Measurements from ENCODE around the gene KIAA0319L.

The KIAA0319L gene

GRCh38 chr1:35546614-35547013 lies 10.6 kb downstream of the KIAA0319L start:
- TF ChIP-seq GATA2 (IDR thresholded peaks at IDR 0.05; ENCODE audit: low read depth, low read length) (no peak), GATA3 (IDR thresholded peaks at IDR 0.05; ENCODE audit: low read depth, low read length) (no peak)

DNA sequence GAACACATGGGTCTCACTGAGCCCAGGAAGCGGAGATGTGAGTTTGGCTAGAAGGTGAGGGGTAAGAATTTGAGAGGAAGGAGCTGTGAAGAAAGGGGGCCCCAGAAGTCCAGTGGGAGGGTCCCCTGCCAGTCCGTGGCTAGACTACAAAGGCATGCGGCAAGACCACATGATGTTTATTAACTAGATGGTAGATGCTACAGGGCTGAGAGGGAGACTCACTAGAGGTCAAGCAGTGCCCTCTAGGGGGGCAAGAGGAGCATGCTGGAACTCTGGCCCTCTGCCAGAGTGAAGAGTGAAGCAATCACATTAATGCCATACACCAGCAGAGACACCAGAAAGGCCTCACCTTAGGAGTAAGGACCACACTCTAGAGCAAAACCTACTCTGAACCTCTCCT lies 12.2 kb downstream of the KIAA0319L start:
- no peak for TF ChIP-seq GATA2 (IDR thresholded peaks at IDR 0.05; ENCODE audit: low read depth, low read length)
- TF ChIP-seq GATA3 (IDR thresholded peaks at IDR 0.05; ENCODE audit: low read depth, low read length) = no peak

- TF ChIP-seq GATA2 (IDR thresholded peaks at IDR 0.05; ENCODE audit: low read depth, low read length) = no peak
- no peak for TF ChIP-seq GATA3 (IDR thresholded peaks at IDR 0.05; ENCODE audit: low read depth, low read length)
These were observed 17.4 kb downstream of the KIAA0319L start for GRCh38 chr1:35539824-35540261.

GRCh38 chr1:35539073-35539823 lies 18.0 kb downstream of the KIAA0319L start:
- TF ChIP-seq GATA2 (IDR thresholded peaks at IDR 0.05; ENCODE audit: low read depth, low read length) (no peak), GATA3 (IDR thresholded peaks at IDR 0.05; ENCODE audit: low read depth, low read length) (no peak)

DNA sequence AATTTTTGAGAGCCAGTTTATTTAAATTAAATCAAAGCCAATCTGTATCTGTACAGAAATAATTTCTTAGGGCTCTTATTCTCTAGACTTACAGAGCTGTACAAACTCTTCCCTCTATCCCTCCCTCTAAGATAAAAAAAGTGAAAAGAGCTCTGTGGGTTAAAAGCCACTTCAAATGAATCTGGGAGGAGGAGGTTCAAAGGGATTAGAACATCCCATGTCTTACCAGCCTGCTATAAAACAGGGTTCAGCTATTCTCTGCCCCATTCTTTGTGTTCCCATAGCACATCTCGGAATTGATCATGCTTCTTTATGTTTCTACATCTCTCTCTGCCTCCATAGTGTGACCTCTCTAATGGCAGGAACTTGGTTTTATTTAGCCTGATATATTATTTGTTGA lies 19.4 kb downstream of the KIAA0319L start:
- TF ChIP-seq GATA2 (IDR thresholded peaks at IDR 0.05; ENCODE audit: low read depth, low read length) (no peak), GATA3 (IDR thresholded peaks at IDR 0.05; ENCODE audit: low read depth, low read length) (no peak)

GRCh38 chr1:35536556-35537162 lies 20.5 kb downstream of the KIAA0319L start:
- TF ChIP-seq GATA2 (IDR thresholded peaks at IDR 0.05; ENCODE audit: low read depth, low read length) (no peak), GATA3 (IDR thresholded peaks at IDR 0.05; ENCODE audit: low read depth, low read length) (no peak)

GRCh38 chr1:35535243-35535642 lies 22.0 kb downstream of the KIAA0319L start:
- no peak for TF ChIP-seq GATA2 (IDR thresholded peaks at IDR 0.05; ENCODE audit: low read depth, low read length)
- TF ChIP-seq GATA3 (IDR thresholded peaks at IDR 0.05; ENCODE audit: low read depth, low read length) = no peak

DNA sequence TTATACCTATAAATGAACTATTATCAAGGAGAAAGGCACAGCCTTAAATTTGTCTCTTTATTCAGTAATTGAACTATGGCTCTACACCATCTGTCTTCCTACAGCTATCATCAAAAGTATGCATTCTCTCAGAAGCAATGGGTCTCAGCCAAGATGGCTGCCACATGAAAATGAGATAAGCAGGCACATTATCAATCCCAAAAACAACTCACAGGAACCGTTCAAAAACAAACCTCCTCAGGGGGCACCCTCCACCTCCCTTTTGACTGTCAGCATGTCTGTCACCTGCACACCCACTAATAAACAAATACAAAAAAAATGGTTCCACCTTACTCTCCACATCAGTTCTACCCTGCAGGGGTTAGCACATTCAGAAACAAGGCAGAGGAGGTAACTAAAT lies 23.6 kb downstream of the KIAA0319L start:
- no peak for TF ChIP-seq GATA2 (IDR thresholded peaks at IDR 0.05; ENCODE audit: low read depth, low read length)
- TF ChIP-seq GATA3 (IDR thresholded peaks at IDR 0.05; ENCODE audit: low read depth, low read length) = no peak

DNA sequence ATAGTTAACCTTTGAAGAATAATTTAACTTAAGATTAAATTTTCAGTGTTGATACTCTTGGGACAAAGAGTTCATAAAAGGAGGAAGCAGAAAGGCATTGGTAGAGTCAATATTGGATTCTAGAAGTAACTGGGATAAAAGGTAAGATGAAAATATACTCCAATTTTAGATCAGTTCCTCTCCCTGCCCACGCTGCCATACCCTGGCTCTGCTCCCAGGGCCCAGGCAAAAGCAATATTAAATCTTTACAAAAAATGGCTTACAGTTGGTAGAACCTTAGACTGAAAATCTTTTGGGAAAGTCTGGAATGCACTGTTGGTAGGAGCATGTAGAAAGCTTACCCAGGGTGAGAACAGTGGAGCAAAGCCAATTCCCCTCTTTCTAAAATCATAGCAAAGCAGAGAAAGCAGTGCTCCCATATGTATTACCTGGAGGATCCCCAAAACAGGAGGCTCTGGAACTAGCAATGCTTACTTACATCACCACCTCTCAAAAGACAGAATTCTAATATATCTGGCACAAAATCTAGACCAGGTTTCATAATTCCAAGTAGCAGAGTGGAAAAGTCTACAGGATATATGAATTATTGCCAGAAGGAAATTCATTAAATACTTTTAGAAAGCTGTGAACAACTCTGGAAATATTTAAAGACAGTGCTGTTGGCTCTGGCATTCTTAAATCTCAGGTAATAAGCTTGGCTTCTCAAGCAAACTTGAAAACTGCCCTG lies 24.5 kb downstream of the KIAA0319L start:
- TF ChIP-seq GATA3 (IDR thresholded peaks at IDR 0.05; ENCODE audit: low read depth, low read length) (no peak), GATA2 (IDR thresholded peaks at IDR 0.05; ENCODE audit: low read depth, low read length) (no peak)

- no peak for TF ChIP-seq GATA3 (IDR thresholded peaks at IDR 0.05; ENCODE audit: low read depth, low read length)
- no peak for TF ChIP-seq GATA2 (IDR thresholded peaks at IDR 0.05; ENCODE audit: low read depth, low read length)
These were observed 25.8 kb downstream of the KIAA0319L start for GRCh38 chr1:35531368-35531767.

GRCh38 chr1:35530946-35531345 lies 26.3 kb downstream of the KIAA0319L start:
- TF ChIP-seq GATA3 (IDR thresholded peaks at IDR 0.05; ENCODE audit: low read depth, low read length) = no peak
- no peak for TF ChIP-seq GATA2 (IDR thresholded peaks at IDR 0.05; ENCODE audit: low read depth, low read length)

DNA sequence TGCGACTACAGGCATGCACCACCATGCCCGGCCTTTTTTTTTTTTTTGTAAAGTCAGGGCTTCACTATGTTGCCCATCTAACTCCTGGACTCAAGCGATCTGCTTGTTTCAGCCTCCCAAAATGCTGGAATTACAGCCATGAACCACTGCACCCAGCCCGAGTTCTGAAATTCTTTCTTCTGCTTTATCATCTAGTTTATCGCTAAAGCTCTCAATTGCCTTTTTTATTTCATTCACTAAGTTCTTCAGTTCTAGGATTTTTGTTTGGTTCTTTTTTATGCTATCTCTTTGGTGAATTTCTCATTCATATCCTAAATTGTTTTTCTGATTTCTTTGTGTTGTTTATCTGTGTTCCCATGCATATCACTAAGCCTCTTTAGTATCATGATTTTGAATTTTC lies 27.0 kb downstream of the KIAA0319L start:
- no peak for TF ChIP-seq GATA3 (IDR thresholded peaks at IDR 0.05; ENCODE audit: low read depth, low read length)
- no peak for TF ChIP-seq GATA2 (IDR thresholded peaks at IDR 0.05; ENCODE audit: low read depth, low read length)

DNA sequence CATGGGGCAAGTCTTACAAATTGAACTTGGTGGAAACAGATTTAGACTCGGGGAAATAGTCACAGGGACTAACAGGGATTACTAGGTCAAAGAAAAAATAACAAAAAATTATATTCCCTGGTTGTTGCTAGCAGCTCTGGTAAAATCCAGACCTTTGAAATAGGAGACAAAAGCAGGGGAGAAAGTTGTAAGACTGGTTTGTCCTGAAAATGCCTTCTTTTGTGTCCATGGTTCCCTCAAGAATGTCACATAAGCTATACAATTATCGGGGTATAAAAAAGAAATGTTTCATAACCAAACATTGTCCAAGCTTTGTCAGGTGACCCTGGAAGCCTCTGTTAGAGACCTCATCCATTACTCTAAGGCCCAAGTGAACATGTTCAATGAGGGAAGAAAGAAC lies 33.1 kb downstream of the KIAA0319L start:
- TF ChIP-seq GATA2 (IDR thresholded peaks at IDR 0.05; ENCODE audit: low read depth, low read length) (no peak), GATA3 (IDR thresholded peaks at IDR 0.05; ENCODE audit: low read depth, low read length) (no peak)

DNA sequence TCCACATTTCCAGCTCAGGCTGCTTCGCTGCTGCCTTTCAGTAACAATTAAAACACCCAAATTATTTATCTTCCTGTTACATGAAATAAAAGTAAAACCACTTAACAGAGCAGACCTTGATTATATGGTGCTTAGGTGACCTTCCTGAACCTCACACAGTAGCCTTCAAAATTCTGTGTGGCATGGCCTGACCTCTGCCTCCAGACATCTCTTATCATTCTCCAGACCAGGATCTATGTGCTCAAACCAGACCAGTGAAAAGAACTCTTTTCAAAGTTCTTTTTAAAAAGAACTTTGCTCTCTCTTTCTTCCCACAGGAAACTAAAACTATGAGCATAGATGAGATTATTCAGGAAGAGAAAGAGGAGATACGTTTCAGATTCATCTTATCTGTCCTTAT lies 37.8 kb downstream of the KIAA0319L start:
- TF ChIP-seq GATA3 (IDR thresholded peaks at IDR 0.05; ENCODE audit: low read depth, low read length) (no peak), GATA2 (IDR thresholded peaks at IDR 0.05; ENCODE audit: low read depth, low read length) (no peak)

DNA sequence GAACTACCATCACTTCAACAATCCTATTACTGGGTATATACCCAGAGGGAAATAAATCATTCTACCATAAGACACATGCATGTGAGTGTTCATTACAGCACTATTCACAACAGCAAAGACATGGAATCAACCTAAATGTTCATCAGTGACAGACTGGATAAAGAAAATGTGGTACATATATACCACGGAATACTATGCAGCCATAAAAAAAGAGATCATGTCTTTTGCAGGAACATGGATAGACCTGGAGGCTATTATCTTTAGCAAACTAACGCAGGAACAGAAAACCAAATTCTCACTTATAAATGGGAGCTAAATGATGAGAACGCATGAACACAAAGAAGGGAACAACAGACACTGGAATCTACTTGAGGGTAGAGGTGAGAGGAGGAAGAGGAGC lies 39.0 kb downstream of the KIAA0319L start:
- TF ChIP-seq GATA2 (IDR thresholded peaks at IDR 0.05; ENCODE audit: low read depth, low read length) = no peak
- no peak for TF ChIP-seq GATA3 (IDR thresholded peaks at IDR 0.05; ENCODE audit: low read depth, low read length)

Data from SH-SY5Y (cell line).